Psoas muscle (tissue), 8 donors: ENCODE measurements around the gene HTT-AS. TPM values are rescaled to one million over a fixed set of nuclear protein-coding genes. Genes with fewer than 3 reads are reported as not detected.
A peak's percentile ranks its signal among the peaks of the same experiment; 100 is the strongest.
"Not testable (repeated sequence)": the region's sequence is repeated elsewhere in the genome, so short reads cannot be mapped to it uniquely, and the experiment has no call there.

Experiments
- ATAC-seq, 4 donors: fragments of 200-7000 bp; cut with Tn5 transposase; one replicate each; pipeline ENCODE4 v1.9.1; 2020; ENCODE audit warnings: moderate library complexity in 3 of 4, mild to moderate bottlenecking in 2 of 4
- DNase-seq, 2 donors: peaks; one replicate each; pipeline ENCODE4 v3.0.0-alpha.2; 2020
- H3K27ac ChIP-seq: fragments of 200-600 bp; one replicate; pipeline ENCODE4 v1.8.0; 2022
- H3K27me3 ChIP-seq, 3 donors: fragments of 200-600 bp in 1 of 3; one replicate each; pipeline versions ENCODE4 v1.6.1 to v1.8.0; 2013 to 2022; ENCODE audit warnings: low read length in 2 of 3, mild to moderate bottlenecking in 2 of 3, moderate library complexity in 1 of 3; ENCODE audit not compliant: insufficient read depth in 3 of 3
- H3K36me3 ChIP-seq, 2 donors: fragments of 200-600 bp in 1 of 2; one replicate each; pipeline versions ENCODE4 v1.6.1 to v1.8.0; 2013 to 2022; ENCODE audit warnings: low read depth in 1 of 2, mild to moderate bottlenecking in 1 of 2, moderate library complexity in 1 of 2; ENCODE audit not compliant: insufficient read depth in 1 of 2
- H3K4me1 ChIP-seq: fragments of 200-600 bp; one replicate; pipeline ENCODE4 v1.8.0; 2022
- H3K4me3 ChIP-seq: fragments of 200-600 bp; one replicate; pipeline ENCODE4 v1.8.0; 2022; ENCODE audit warnings: mild to moderate bottlenecking
- H3K9me3 ChIP-seq: fragments of 200-600 bp; one replicate; pipeline ENCODE4 v1.8.0; 2022
- CTCF ChIP-seq: fragments of 200-600 bp; IDR thresholded peaks from one replicate; pipeline ENCODE4 v1.8.0; 2022; ENCODE audit warnings: antibody characterized with exemption
- WGBS, 3 donors: extraction: QIAGEN DNeasy Blood & Tissue Kit; methylation state at CpG; one replicate each; pipeline versions ENCODE4 v1.1.6 to v1.1.7; 2013; 5-methylcytosine and 5-hydroxymethylcytosine counted together
- intact Hi-C, 2 donors: fragments of 100-400 bp; cut with DNase I; formaldehyde crosslinking; loops; one replicate each; pipeline versions ENCODE4 v1.11.0 to v1.14.2; 2022
- polyA plus RNA-seq, 3 donors: library from polyadenylated mRNA; stranded (reverse); fragments of 200-250 nt; gene quantifications; one replicate each; pipeline ENCODE4 v1.2.3, GENCODE V29; 2013
- total RNA-seq, 4 donors: library from RNA; stranded (reverse); fragmentation: NEBNext Ultra II Directional in 2 of 4; extraction: Animal tissue kit (Norgen Biotek cat#: 25700) in 2 of 4; gene quantifications; one replicate each; pipeline versions ENCODE4 v1.2.1 to v1.2.4, GENCODE V29; 2021 to 2023
- donor health status: healthy with polysubstance abuse.
- donor health status: DM: no; HTN: no; CAD: no; lungs with moderate emphysema.
- donor health status: Bipolar disorder and iron deficiency.
- donor health status: healthy.
- donor health status: DM: yes; HTN: yes; CAD: no.
- donor health status: DM: no; HTN: no; CAD: no.
- donor health status: DM: no; HTN: no; CAD: no.
- donor health status: DM: yes; HTN: yes; CAD: no.

The HTT-AS gene
- total and polyA plus RNA-seq, 7 donors: not detected

GRCh38 chr4:3054169-3054759, 20.1 kb downstream of the HTT-AS start:
- H3K27ac ChIP-seq: no peak overlapping the region
- H3K27me3 ChIP-seq: no peaks in the 10 kb centered on the region
- no peak overlapping the region for H3K4me3 ChIP-seq
- intact Hi-C loops: no loop called here
- DNase-seq (no peak), ATAC-seq (no peak)
- H3K4me1 ChIP-seq: peaks cover 6% of the 10 kb centered on the region
- WGBS, 3 donors: 98 to 100% (median 99%) methylated on average over 2 of the region's 2 CpGs
- H3K9me3 ChIP-seq: peaks cover 7% of the 10 kb centered on the region
- H3K36me3 ChIP-seq: no peaks in the 10 kb centered on the region
- TF ChIP-seq CTCF: no peak

- H3K36me3 ChIP-seq, H3K9me3 ChIP-seq, H3K4me3 ChIP-seq, H3K27ac ChIP-seq, ATAC-seq, H3K27me3 ChIP-seq, DNase-seq, H3K4me1 ChIP-seq, intact Hi-C loops: not testable (repeated sequence)
- 84 to 92% (median 87%) methylated on average over 8 to 11 of the region's 12 CpGs for WGBS, 3 donors
Measured at GRCh38 chr4:3051141-3051897, 23.0 kb downstream of the HTT-AS start.

GRCh38 chr4:3047464-3048286, 26.7 kb downstream of the HTT-AS start:
- peak; percentile 92 to 96 (median 93) for ATAC-seq
- intact Hi-C loops: no loop called here

GRCh38 chr4:3046623-3047022, 27.7 kb downstream of the HTT-AS start:
- no peak for TF ChIP-seq CTCF
- Histone ChIP-seq H3K4me1 (peaks cover 3% of the 10 kb centered on the region), H3K4me3 (no peak overlapping the region), H3K36me3 (no peaks in the 10 kb centered on the region), H3K9me3 (no peaks in the 10 kb centered on the region), H3K27me3 (no peaks in the 10 kb centered on the region), H3K27ac (no peak overlapping the region)
- DNase-seq: no peak
- ATAC-seq: no peak
- intact Hi-C loops: no loop called here
- 84 to 90% (median 88%) methylated on average over 4 of the region's 4 CpGs for WGBS, 3 donors

More at GRCh38 chr4:3047464-3048286, 26.7 kb downstream of the HTT-AS start:
- Histone ChIP-seq H3K4me3 (peak overlapping the region; percentile 61), H3K27me3 (no peaks in the 10 kb centered on the region), H3K9me3 (no peaks in the 10 kb centered on the region), H3K27ac (peak overlapping the region; percentile 71), H3K4me1 (peaks cover 3% of the 10 kb centered on the region), H3K36me3 (no peaks in the 10 kb centered on the region)
- peak; percentile 74 to 86 for DNase-seq
- WGBS, 3 donors: 38 to 57% (median 44%) methylated on average over 20 of the region's 20 CpGs
- peak; percentile 81 for TF ChIP-seq CTCF

- DNase-seq (no peak), ATAC-seq (no peak)
- intact Hi-C loops: no loop called here
Measured at GRCh38 chr4:3046162-3046561, 28.2 kb downstream of the HTT-AS start.

More at GRCh38 chr4:3046162-3046561, 28.2 kb downstream of the HTT-AS start:
- H3K36me3 ChIP-seq: no peaks in the 10 kb centered on the region
- TF ChIP-seq CTCF: no peak
- WGBS, 3 donors: 72 to 80% (median 77%) methylated on average over 7 of the region's 7 CpGs
- H3K27me3 ChIP-seq: no peaks in the 10 kb centered on the region
- H3K4me1 ChIP-seq: peaks cover 3% of the 10 kb centered on the region
- no peak overlapping the region for H3K4me3 ChIP-seq
- H3K27ac ChIP-seq: no peak overlapping the region
- no peaks in the 10 kb centered on the region for H3K9me3 ChIP-seq
